OCI-LY3 (cell line): ENCODE data around the gene LRRC4C.
A peak's percentile ranks its signal among the peaks of the same experiment; 100 is the strongest.

ENCODE experiments used
- H2AFZ ChIP-seq: fragments of 200-600, 300-600 bp; shearing (Covaris generic); 2 replicates; pipeline ENCODE4 v1.6.0; 2014; ENCODE audit warnings: antibody characterized with exemption, low read depth, low read length
- H3K27ac ChIP-seq: fragments of 200-600, 300-600 bp; sonication (generic); 2 replicates; pipeline ENCODE4 v1.5.1; 2014; ENCODE audit warnings: mild to moderate bottlenecking, low read length, moderate library complexity, mixed read lengths
- H3K27me3 ChIP-seq: fragments of 200-600, 300-600 bp; sonication (generic); 2 replicates; pipeline ENCODE4 v1.6.1; 2014; ENCODE audit warnings: low read depth, low read length, mixed read lengths
- H3K36me3 ChIP-seq: fragments of 200-600, 300-600 bp; sonication (generic); replicated peaks from 2 replicates; pipeline ENCODE3; 2014; ENCODE audit warnings: low read depth, low read length, mixed read lengths
- H3K4me1 ChIP-seq: fragments of 300-600, 200-600 bp; sonication (generic); 2 replicates; pipeline ENCODE4 v1.6.1; 2014; ENCODE audit warnings: low read length, mixed read lengths
- H3K4me2 ChIP-seq: fragments of 200-600, 300-600 bp; sonication (generic); 2 replicates; pipeline ENCODE4 v1.6.1; 2014; ENCODE audit warnings: low read length, mixed read lengths
- H3K4me3 ChIP-seq: fragments of 300-600, 200-600 bp; sonication (generic); 2 replicates; pipeline ENCODE4 v1.5.1; 2014; ENCODE audit warnings: antibody characterized with exemption, mild to moderate bottlenecking, low read length, moderate library complexity
- H3K79me2 ChIP-seq: fragments of 300-600, 200-600 bp; shearing (Covaris generic); 2 replicates; pipeline ENCODE4 v1.6.1; 2014; ENCODE audit warnings: mild to moderate bottlenecking, low read length, mixed read lengths
- H3K9ac ChIP-seq: fragments of 300-600, 200-600 bp; shearing (Covaris generic); 2 replicates; pipeline ENCODE4 v1.6.0; 2014; ENCODE audit warnings: mild to moderate bottlenecking, low read length, moderate library complexity
- H3K9me3 ChIP-seq: fragments of 200-600, 300-600 bp; shearing (Covaris generic); 2 replicates; pipeline ENCODE4 v1.6.1; 2014; ENCODE audit warnings: low read length, mixed read lengths; ENCODE audit not compliant: insufficient read depth
- H4K20me1 ChIP-seq: fragments of 200-600, 300-600 bp; sonication (generic); 2 replicates; pipeline ENCODE4 v1.6.1; 2016; ENCODE audit warnings: low read length, mixed read lengths; ENCODE audit not compliant: insufficient read depth
- EZH2phosphoT487 ChIP-seq: fragments of 200-600 bp; shearing (Covaris generic); IDR thresholded peaks from 2 replicates; pipeline ENCODE4 v1.6.1; 2018; ENCODE audit warnings: antibody characterized with exemption, mixed run types, low read depth
- TF ChIP-seq, protein P1 (sequence below): fragments of 200-600, 300-600 bp; sonication (generic); IDR thresholded peaks from 2 replicates; pipeline ENCODE4 v1.5.1; 2014; ENCODE audit warnings: antibody characterized with exemption, low read length, low read depth

Gene LRRC4C

DNA sequence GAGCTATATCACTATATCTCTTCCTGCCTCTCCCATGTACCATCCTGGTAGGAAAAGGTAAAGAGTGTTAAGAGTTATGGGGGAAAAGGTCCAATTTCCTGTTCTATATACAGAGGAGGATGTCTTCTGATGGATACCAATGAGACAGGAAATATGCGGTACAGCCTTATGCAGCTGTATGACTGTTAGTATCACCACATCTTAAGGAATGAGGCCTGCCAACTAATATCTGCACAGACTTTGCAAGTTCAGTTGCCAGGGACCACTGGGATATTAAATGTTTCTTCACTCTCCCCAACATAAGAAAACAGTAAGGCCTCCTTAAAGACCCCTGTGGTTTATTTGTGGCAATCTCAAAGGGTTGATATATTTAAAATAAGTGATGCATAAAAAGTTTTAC is 1182.5 kb downstream of the LRRC4C start:
- Histone ChIP-seq H3K79me2 (no peaks in the 10 kb centered on the region), H3K4me3 (no peak overlapping the region), H3K4me1 (peaks cover 14% of the 10 kb centered on the region), H3K36me3 (no peaks in the 10 kb centered on the region), H4K20me1 (no peaks in the 10 kb centered on the region), H3K4me2 (no peak overlapping the region), H3K27me3 (no peaks in the 10 kb centered on the region), H2AFZ (no peak overlapping the region), H3K9me3 (no peaks in the 10 kb centered on the region), H3K27ac (no peak overlapping the region), H3K9ac (no peak overlapping the region)
- TF ChIP-seq EZH2phosphoT487 = no peak
- TF ChIP-seq, protein P1, sequence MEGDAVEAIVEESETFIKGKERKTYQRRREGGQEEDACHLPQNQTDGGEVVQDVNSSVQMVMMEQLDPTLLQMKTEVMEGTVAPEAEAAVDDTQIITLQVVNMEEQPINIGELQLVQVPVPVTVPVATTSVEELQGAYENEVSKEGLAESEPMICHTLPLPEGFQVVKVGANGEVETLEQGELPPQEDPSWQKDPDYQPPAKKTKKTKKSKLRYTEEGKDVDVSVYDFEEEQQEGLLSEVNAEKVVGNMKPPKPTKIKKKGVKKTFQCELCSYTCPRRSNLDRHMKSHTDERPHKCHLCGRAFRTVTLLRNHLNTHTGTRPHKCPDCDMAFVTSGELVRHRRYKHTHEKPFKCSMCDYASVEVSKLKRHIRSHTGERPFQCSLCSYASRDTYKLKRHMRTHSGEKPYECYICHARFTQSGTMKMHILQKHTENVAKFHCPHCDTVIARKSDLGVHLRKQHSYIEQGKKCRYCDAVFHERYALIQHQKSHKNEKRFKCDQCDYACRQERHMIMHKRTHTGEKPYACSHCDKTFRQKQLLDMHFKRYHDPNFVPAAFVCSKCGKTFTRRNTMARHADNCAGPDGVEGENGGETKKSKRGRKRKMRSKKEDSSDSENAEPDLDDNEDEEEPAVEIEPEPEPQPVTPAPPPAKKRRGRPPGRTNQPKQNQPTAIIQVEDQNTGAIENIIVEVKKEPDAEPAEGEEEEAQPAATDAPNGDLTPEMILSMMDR = no peak

DNA sequence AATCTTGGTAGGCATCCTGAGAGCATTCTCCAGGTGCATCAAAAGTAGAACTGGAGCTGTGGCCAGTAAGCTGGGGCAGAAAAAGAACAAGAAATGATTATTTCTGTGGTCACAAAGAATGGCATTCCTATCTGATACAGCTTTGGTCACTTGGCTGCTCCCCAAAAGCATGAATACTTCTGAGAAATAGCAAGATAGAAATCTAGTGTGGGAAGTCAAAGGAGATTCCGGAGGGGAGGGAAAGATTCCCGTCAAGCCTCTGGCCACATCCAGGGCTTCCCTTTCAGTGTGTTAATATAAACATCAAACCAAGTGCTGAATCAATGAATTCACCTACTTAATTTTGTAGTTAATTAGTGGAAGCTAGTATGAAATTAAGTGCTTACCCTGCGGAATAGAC is 1185.4 kb downstream of the LRRC4C start:
- H3K4me1 ChIP-seq = no peaks in the 10 kb centered on the region
- no peaks in the 10 kb centered on the region for H3K9me3 ChIP-seq
- no peaks in the 10 kb centered on the region for H4K20me1 ChIP-seq
- no peak overlapping the region for H3K4me3 ChIP-seq
- no peaks in the 10 kb centered on the region for H3K27me3 ChIP-seq
- H3K9ac ChIP-seq = no peak overlapping the region
- H2AFZ ChIP-seq = no peak overlapping the region
- H3K36me3 ChIP-seq = no peaks in the 10 kb centered on the region
- TF ChIP-seq EZH2phosphoT487 = no peak
- TF ChIP-seq, protein P1 = no peak
- H3K4me2 ChIP-seq = no peak overlapping the region
- H3K27ac ChIP-seq = no peak overlapping the region
- no peaks in the 10 kb centered on the region for H3K79me2 ChIP-seq

DNA sequence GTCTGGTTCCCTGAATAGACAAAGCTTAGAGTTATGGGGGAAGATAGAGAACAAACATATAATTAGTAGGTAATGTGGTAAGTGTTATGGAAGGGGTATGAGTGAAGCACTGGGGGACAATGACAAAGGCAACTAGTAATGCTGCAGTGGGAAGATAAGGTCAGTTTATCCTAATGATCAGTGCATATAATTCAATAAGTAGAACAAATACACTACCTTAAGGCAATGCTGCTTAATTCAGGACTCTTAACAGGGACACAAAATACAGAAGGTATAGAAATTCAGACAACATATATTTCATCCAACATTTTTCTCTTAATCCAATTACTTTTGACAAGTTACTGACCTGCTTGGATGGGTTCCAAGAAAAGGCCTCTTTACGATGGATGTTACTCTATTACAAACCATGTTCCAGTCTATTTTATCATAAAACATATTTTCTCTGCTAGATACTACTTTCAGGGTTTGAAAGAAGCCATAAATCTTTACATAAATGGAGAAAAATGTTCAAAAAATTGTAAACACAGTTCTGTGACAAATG is 1186.2 kb downstream of the LRRC4C start:
- H3K79me2 ChIP-seq = no peaks in the 10 kb centered on the region
- H3K27ac ChIP-seq = no peak overlapping the region
- no peak overlapping the region for H3K4me3 ChIP-seq
- H3K36me3 ChIP-seq = no peaks in the 10 kb centered on the region
- TF ChIP-seq EZH2phosphoT487 = no peak
- TF ChIP-seq, protein P1 = no peak
- no peak overlapping the region for H3K4me2 ChIP-seq
- H2AFZ ChIP-seq = no peak overlapping the region
- no peaks in the 10 kb centered on the region for H3K27me3 ChIP-seq
- H3K9ac ChIP-seq = no peak overlapping the region
- no peaks in the 10 kb centered on the region for H3K9me3 ChIP-seq
- no peaks in the 10 kb centered on the region for H4K20me1 ChIP-seq
- no peaks in the 10 kb centered on the region for H3K4me1 ChIP-seq

DNA sequence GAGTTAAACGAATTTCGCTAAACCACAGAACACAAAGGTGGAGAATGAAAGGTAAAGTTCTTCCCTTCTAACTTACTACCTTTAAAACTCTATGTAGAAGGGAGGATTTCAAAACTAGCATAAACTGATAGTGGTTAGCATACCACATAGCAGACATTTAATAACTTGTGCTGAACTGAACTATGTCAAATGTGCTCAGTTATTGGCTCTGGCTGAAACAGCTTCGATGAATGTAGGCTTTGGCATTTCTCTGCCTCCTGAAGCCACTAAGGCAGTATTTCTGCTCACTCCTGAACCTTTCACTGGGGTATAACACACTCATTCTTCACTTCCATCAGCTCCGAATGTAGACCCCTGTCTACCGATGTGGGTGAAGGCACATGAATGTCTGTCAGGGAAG is 1188.1 kb downstream of the LRRC4C start:
- H4K20me1 ChIP-seq = no peaks in the 10 kb centered on the region
- H3K27me3 ChIP-seq = no peaks in the 10 kb centered on the region
- H2AFZ ChIP-seq = 0 out of 2 replicates have a peak overlapping the region, but pooled peaks have one; percentile 37
- no peaks in the 10 kb centered on the region for H3K9me3 ChIP-seq
- H3K27ac ChIP-seq = no peak overlapping the region
- no peaks in the 10 kb centered on the region for H3K4me1 ChIP-seq
- no peak overlapping the region for H3K4me3 ChIP-seq
- H3K36me3 ChIP-seq = no peaks in the 10 kb centered on the region
- no peak overlapping the region for H3K4me2 ChIP-seq
- TF ChIP-seq, protein P1 = no peak
- no peak for TF ChIP-seq EZH2phosphoT487
- no peaks in the 10 kb centered on the region for H3K79me2 ChIP-seq
- H3K9ac ChIP-seq = no peak overlapping the region
